ENCODE data around the gene TMPRSS15.

TMPRSS15 gene

DNA sequence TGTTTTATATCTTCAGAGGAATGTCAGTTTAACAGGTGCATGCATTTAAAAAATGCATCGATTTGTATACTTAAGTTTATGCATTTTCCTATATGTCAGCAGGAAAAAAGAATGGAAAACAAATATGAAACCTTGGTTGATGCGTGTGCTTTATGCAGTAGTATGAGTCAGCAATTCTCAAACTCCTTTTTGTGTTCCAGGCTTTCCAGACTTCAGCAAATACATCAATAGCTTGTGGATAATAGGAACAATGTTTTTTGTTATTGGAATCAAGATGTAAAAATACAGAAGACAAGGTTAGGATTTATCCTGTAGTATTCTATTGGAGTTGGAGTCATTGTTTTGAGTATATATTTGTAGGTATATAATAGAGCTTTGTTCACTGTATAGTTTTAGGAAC lies 113.7 kb downstream of the TMPRSS15 start:
- Histone ChIP-seq H3K4me2 (ENCODE audit: low read depth, low read length, poor library complexity, severe bottlenecking) (no peak overlapping the region), H3K27me3 (ENCODE audit: low read length) (no peaks in the 10 kb centered on the region), H3K79me2 (ENCODE audit: insufficient read depth, low read length) (no peaks in the 10 kb centered on the region), H3K9me2 (replicated peaks; ENCODE audit: insufficient read depth, low read length) (no peaks in the 10 kb centered on the region), H3K4me3 (ENCODE audit: insufficient read depth, low read length, poor library complexity, severe bottlenecking) (no peak overlapping the region), H3K36me3 (ENCODE audit: low read length) (no peaks in the 10 kb centered on the region), H3K9me3 (ENCODE audit: insufficient read depth, low read length) (no peaks in the 10 kb centered on the region), H3K9ac (ENCODE audit: low read length) (no peak overlapping the region), H3K27ac (ENCODE audit: low read depth, low read length) (no peak overlapping the region), H2AFZ (ENCODE audit: low read depth, low read length, severe bottlenecking) (no peak overlapping the region), H4K20me1 (ENCODE audit: low read depth, low read length) (no peaks in the 10 kb centered on the region), H3F3A (ENCODE audit: insufficient read depth) (no peaks in the 10 kb centered on the region)
- no peak for TF ChIP-seq EZH2phosphoT487 (conservative IDR thresholded peaks at IDR 0.05; ENCODE audit: low read length)
- TF ChIP-seq, protein P1, sequence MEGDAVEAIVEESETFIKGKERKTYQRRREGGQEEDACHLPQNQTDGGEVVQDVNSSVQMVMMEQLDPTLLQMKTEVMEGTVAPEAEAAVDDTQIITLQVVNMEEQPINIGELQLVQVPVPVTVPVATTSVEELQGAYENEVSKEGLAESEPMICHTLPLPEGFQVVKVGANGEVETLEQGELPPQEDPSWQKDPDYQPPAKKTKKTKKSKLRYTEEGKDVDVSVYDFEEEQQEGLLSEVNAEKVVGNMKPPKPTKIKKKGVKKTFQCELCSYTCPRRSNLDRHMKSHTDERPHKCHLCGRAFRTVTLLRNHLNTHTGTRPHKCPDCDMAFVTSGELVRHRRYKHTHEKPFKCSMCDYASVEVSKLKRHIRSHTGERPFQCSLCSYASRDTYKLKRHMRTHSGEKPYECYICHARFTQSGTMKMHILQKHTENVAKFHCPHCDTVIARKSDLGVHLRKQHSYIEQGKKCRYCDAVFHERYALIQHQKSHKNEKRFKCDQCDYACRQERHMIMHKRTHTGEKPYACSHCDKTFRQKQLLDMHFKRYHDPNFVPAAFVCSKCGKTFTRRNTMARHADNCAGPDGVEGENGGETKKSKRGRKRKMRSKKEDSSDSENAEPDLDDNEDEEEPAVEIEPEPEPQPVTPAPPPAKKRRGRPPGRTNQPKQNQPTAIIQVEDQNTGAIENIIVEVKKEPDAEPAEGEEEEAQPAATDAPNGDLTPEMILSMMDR (IDR thresholded peaks at IDR 0.05; ENCODE audit: insufficient read depth, low read length, poor library complexity, severe bottlenecking), result no peak

- Histone ChIP-seq H3K9me2 (replicated peaks; ENCODE audit: insufficient read depth, low read length) (no peaks in the 10 kb centered on the region), H3K4me3 (ENCODE audit: insufficient read depth, low read length, poor library complexity, severe bottlenecking) (no peak overlapping the region), H2AFZ (ENCODE audit: low read depth, low read length, severe bottlenecking) (no peak overlapping the region), H3K9me3 (ENCODE audit: insufficient read depth, low read length) (no peaks in the 10 kb centered on the region), H3K36me3 (ENCODE audit: low read length) (no peaks in the 10 kb centered on the region), H3K4me2 (ENCODE audit: low read depth, low read length, poor library complexity, severe bottlenecking) (no peak overlapping the region), H3K27me3 (ENCODE audit: low read length) (no peaks in the 10 kb centered on the region), H3K9ac (ENCODE audit: low read length) (no peak overlapping the region), H4K20me1 (ENCODE audit: low read depth, low read length) (no peaks in the 10 kb centered on the region), H3F3A (ENCODE audit: insufficient read depth) (no peaks in the 10 kb centered on the region), H3K27ac (ENCODE audit: low read depth, low read length) (no peak overlapping the region), H3K79me2 (ENCODE audit: insufficient read depth, low read length) (no peaks in the 10 kb centered on the region)
- TF ChIP-seq EZH2phosphoT487 (conservative IDR thresholded peaks at IDR 0.05; ENCODE audit: low read length), result no peak
Measured at GRCh38 chr21:18285379-18285778, 118.2 kb downstream of the TMPRSS15 start.

DNA sequence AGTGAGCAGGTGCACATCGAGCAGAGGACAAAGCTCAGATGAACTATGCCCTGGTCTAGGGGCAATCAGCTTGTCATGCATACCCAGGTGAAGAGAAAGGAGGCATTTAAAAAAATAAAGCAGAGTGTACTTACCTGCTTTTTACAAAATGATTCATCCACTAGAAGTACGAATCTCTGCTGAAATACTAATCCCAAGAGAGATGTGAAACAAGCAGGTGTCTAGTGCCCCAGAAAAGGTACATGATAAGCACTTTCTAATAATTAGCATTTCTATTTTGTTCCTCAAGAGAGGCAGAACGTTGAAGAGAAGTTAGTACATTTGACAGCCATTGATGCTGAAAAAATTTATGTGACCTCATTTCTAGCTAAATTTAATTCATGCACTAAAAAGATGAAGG lies 127.8 kb downstream of the TMPRSS15 start:
- Histone ChIP-seq H3K4me2 (ENCODE audit: low read depth, low read length, poor library complexity, severe bottlenecking) (no peak overlapping the region), H3K36me3 (ENCODE audit: low read length) (no peaks in the 10 kb centered on the region), H3F3A (ENCODE audit: insufficient read depth) (no peaks in the 10 kb centered on the region), H3K9me2 (replicated peaks; ENCODE audit: insufficient read depth, low read length) (no peaks in the 10 kb centered on the region), H4K20me1 (ENCODE audit: low read depth, low read length) (no peaks in the 10 kb centered on the region), H3K9me3 (ENCODE audit: insufficient read depth, low read length) (no peaks in the 10 kb centered on the region), H3K9ac (ENCODE audit: low read length) (no peak overlapping the region), H3K27ac (ENCODE audit: low read depth, low read length) (no peak overlapping the region), H3K4me3 (ENCODE audit: insufficient read depth, low read length, poor library complexity, severe bottlenecking) (no peak overlapping the region), H3K27me3 (ENCODE audit: low read length) (no peaks in the 10 kb centered on the region), H2AFZ (ENCODE audit: low read depth, low read length, severe bottlenecking) (no peak overlapping the region), H3K79me2 (ENCODE audit: insufficient read depth, low read length) (no peaks in the 10 kb centered on the region)
- TF ChIP-seq, protein P1 (IDR thresholded peaks at IDR 0.05; ENCODE audit: insufficient read depth, low read length, poor library complexity, severe bottlenecking), result no peak
- no peak for TF ChIP-seq EZH2phosphoT487 (conservative IDR thresholded peaks at IDR 0.05; ENCODE audit: low read length)

DNA sequence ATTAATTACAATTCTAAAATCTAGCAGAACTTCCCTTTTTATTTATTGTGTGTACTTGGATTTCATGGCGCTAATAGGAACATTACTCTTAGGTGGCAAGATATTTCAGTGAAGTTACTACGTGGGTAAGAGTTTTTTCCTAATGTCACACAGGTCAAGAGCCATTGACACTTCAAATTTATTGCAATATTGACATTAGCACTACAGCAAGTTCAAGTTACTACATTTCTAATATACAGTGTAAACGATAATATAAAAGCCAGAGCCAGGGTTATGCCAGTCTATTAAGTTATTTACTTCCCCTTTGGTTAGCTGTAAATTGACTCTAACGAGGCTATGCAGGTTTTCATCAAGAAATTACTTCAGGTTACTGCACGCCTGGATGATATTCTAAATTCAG lies 129.2 kb downstream of the TMPRSS15 start:
- no peak overlapping the region for H3K9ac ChIP-seq (ENCODE audit: low read length)
- no peaks in the 10 kb centered on the region for H3F3A ChIP-seq (ENCODE audit: insufficient read depth)
- H3K4me3 ChIP-seq (ENCODE audit: insufficient read depth, low read length, poor library complexity, severe bottlenecking), result no peak overlapping the region
- no peaks in the 10 kb centered on the region for H3K79me2 ChIP-seq (ENCODE audit: insufficient read depth, low read length)
- no peaks in the 10 kb centered on the region for H4K20me1 ChIP-seq (ENCODE audit: low read depth, low read length)
- H3K27ac ChIP-seq (ENCODE audit: low read depth, low read length), result no peak overlapping the region
- no peaks in the 10 kb centered on the region for H3K27me3 ChIP-seq (ENCODE audit: low read length)
- H3K9me2 ChIP-seq (replicated peaks; ENCODE audit: insufficient read depth, low read length), result no peaks in the 10 kb centered on the region
- H3K36me3 ChIP-seq (ENCODE audit: low read length), result no peaks in the 10 kb centered on the region
- TF ChIP-seq EZH2phosphoT487 (conservative IDR thresholded peaks at IDR 0.05; ENCODE audit: low read length), result no peak
- TF ChIP-seq, protein P1 (IDR thresholded peaks at IDR 0.05; ENCODE audit: insufficient read depth, low read length, poor library complexity, severe bottlenecking), result no peak
- H2AFZ ChIP-seq (ENCODE audit: low read depth, low read length, severe bottlenecking), result no peak overlapping the region
- H3K4me2 ChIP-seq (ENCODE audit: low read depth, low read length, poor library complexity, severe bottlenecking), result no peak overlapping the region
- no peaks in the 10 kb centered on the region for H3K9me3 ChIP-seq (ENCODE audit: insufficient read depth, low read length)

Measured in SU-DHL-6 (cell line).